ENCODE data around the gene PCDHA7.
A peak's percentile ranks its signal among the peaks of the same experiment; 100 is the strongest.

Gene PCDHA7

GRCh38 chr5:140881889-140882590 is 48.0 kb downstream of the PCDHA7 start, which contains the start of gene PCDHA13:
Gene PCDHA13, plus strand, starts transcription at chr5:140882124. Its CDS starts 145 bp downstream, at chr5:140882269.
- H3K4me3 ChIP-seq (ENCODE audit: low read length): no peak within 1 kb of the TSS
- no peaks in the 10 kb centered on the region for H3K36me3 ChIP-seq (ENCODE audit: control insufficient read depth, insufficient read depth, low read length)
- WGBS (ENCODE audit: extremely low coverage, insufficient coverage, low lambda C conversion rate): no CpG with 5 or more reads among the region's 35 CpGs
- no peak within 1 kb of the TSS for H3K56ac ChIP-seq (ENCODE audit: low read length)
- no peak within 1 kb of the TSS for H3K9ac ChIP-seq (ENCODE audit: low read length)
- H3K79me2 ChIP-seq (ENCODE audit: control insufficient read depth, insufficient read depth, low read length): no peaks in the 10 kb centered on the region
- no peak within 1 kb of the TSS for H2BK15ac ChIP-seq (replicated peaks; ENCODE audit: low read depth)
- no peak within 1 kb of the TSS for H3K4me2 ChIP-seq (ENCODE audit: low read length)
- no peak within 1 kb of the TSS for H3K27ac ChIP-seq (ENCODE audit: low read depth, low read length)
- no peaks in the 10 kb centered on the region for H3K79me1 ChIP-seq (ENCODE audit: low read length)
- H3K23ac ChIP-seq (ENCODE audit: low read length): no peak within 1 kb of the TSS
- no peak within 1 kb of the TSS for H3K18ac ChIP-seq (ENCODE audit: low read length)
- no peak within 1 kb of the TSS for H3K4ac ChIP-seq (ENCODE audit: low read depth, low read length)
- no peaks in the 10 kb centered on the region for H3K27me3 ChIP-seq (ENCODE audit: insufficient read depth, low read length, poor library complexity)
- no peak for DNase-seq
- H3K4me1 ChIP-seq (ENCODE audit: control insufficient read depth, low read depth, low read length): no peaks in the 10 kb centered on the region
- no peak within 1 kb of the TSS for H4K8ac ChIP-seq (ENCODE audit: low read depth, low read length)
- H4K5ac ChIP-seq (ENCODE audit: low read length): no peak within 1 kb of the TSS
- H2BK5ac ChIP-seq (ENCODE audit: low read length): no peak within 1 kb of the TSS
- H2BK120ac ChIP-seq (ENCODE audit: low read depth, low read length): no peak within 1 kb of the TSS
- no peak within 1 kb of the TSS for H2AK5ac ChIP-seq (ENCODE audit: low read length)

GRCh38 chr5:140882591-140882899 is 48.5 kb downstream of the PCDHA7 start:
- no CpG with 5 or more reads among the region's 12 CpGs for WGBS (ENCODE audit: extremely low coverage, insufficient coverage, low lambda C conversion rate)
- no peaks in the 10 kb centered on the region for H3K27me3 ChIP-seq (ENCODE audit: insufficient read depth, low read length, poor library complexity)
- no peak overlapping the region for H3K18ac ChIP-seq (ENCODE audit: low read length)
- H4K5ac ChIP-seq (ENCODE audit: low read length): no peak overlapping the region
- H2AK5ac ChIP-seq (ENCODE audit: low read length): no peak overlapping the region
- H3K4me3 ChIP-seq (ENCODE audit: low read length): no peak overlapping the region
- H3K79me2 ChIP-seq (ENCODE audit: control insufficient read depth, insufficient read depth, low read length): no peaks in the 10 kb centered on the region
- H4K8ac ChIP-seq (ENCODE audit: low read depth, low read length): no peak overlapping the region
- no peaks in the 10 kb centered on the region for H3K79me1 ChIP-seq (ENCODE audit: low read length)
- H3K36me3 ChIP-seq (ENCODE audit: control insufficient read depth, insufficient read depth, low read length): no peaks in the 10 kb centered on the region
- H3K4ac ChIP-seq (ENCODE audit: low read depth, low read length): no peak overlapping the region
- H2BK120ac ChIP-seq (ENCODE audit: low read depth, low read length): no peak overlapping the region
- H3K56ac ChIP-seq (ENCODE audit: low read length): no peak overlapping the region
- no peaks in the 10 kb centered on the region for H3K4me1 ChIP-seq (ENCODE audit: control insufficient read depth, low read depth, low read length)
- H3K4me2 ChIP-seq (ENCODE audit: low read length): no peak overlapping the region
- peak; percentile 77 for DNase-seq
- H3K23ac ChIP-seq (ENCODE audit: low read length): no peak overlapping the region
- no peak overlapping the region for H2BK5ac ChIP-seq (ENCODE audit: low read length)
- no peak overlapping the region for H3K27ac ChIP-seq (ENCODE audit: low read depth, low read length)
- no peak overlapping the region for H3K9ac ChIP-seq (ENCODE audit: low read length)
- no peak overlapping the region for H2BK15ac ChIP-seq (replicated peaks; ENCODE audit: low read depth)

GRCh38 chr5:140883373-140883772 is 49.3 kb downstream of the PCDHA7 start:
- H3K4me1 ChIP-seq (ENCODE audit: control insufficient read depth, low read depth, low read length): no peaks in the 10 kb centered on the region
- no peak overlapping the region for H4K8ac ChIP-seq (ENCODE audit: low read depth, low read length)
- no peak for DNase-seq
- H2BK15ac ChIP-seq (replicated peaks; ENCODE audit: low read depth): no peak overlapping the region
- no peak overlapping the region for H3K4me3 ChIP-seq (ENCODE audit: low read length)
- no peak overlapping the region for H2BK5ac ChIP-seq (ENCODE audit: low read length)
- H3K4me2 ChIP-seq (ENCODE audit: low read length): no peak overlapping the region
- no peaks in the 10 kb centered on the region for H3K27me3 ChIP-seq (ENCODE audit: insufficient read depth, low read length, poor library complexity)
- no peak overlapping the region for H3K56ac ChIP-seq (ENCODE audit: low read length)
- no peak overlapping the region for H2AK5ac ChIP-seq (ENCODE audit: low read length)
- H3K4ac ChIP-seq (ENCODE audit: low read depth, low read length): no peak overlapping the region
- no peak overlapping the region for H3K18ac ChIP-seq (ENCODE audit: low read length)
- no peak overlapping the region for H4K5ac ChIP-seq (ENCODE audit: low read length)
- H3K79me2 ChIP-seq (ENCODE audit: control insufficient read depth, insufficient read depth, low read length): no peaks in the 10 kb centered on the region
- H3K79me1 ChIP-seq (ENCODE audit: low read length): no peaks in the 10 kb centered on the region
- no peak overlapping the region for H2BK120ac ChIP-seq (ENCODE audit: low read depth, low read length)
- WGBS (ENCODE audit: extremely low coverage, insufficient coverage, low lambda C conversion rate): no CpG with 5 or more reads among the region's 41 CpGs
- H3K36me3 ChIP-seq (ENCODE audit: control insufficient read depth, insufficient read depth, low read length): no peaks in the 10 kb centered on the region
- no peak overlapping the region for H3K9ac ChIP-seq (ENCODE audit: low read length)
- H3K27ac ChIP-seq (ENCODE audit: low read depth, low read length): no peak overlapping the region
- H3K23ac ChIP-seq (ENCODE audit: low read length): no peak overlapping the region

- no peak overlapping the region for H3K23ac ChIP-seq (ENCODE audit: low read length)
- no peak overlapping the region for H2BK120ac ChIP-seq (ENCODE audit: low read depth, low read length)
- no peaks in the 10 kb centered on the region for H3K4me1 ChIP-seq (ENCODE audit: control insufficient read depth, low read depth, low read length)
- no peaks in the 10 kb centered on the region for H3K27me3 ChIP-seq (ENCODE audit: insufficient read depth, low read length, poor library complexity)
- H3K79me2 ChIP-seq (ENCODE audit: control insufficient read depth, insufficient read depth, low read length): no peaks in the 10 kb centered on the region
- no peak overlapping the region for H4K5ac ChIP-seq (ENCODE audit: low read length)
- no peaks in the 10 kb centered on the region for H3K36me3 ChIP-seq (ENCODE audit: control insufficient read depth, insufficient read depth, low read length)
- H4K8ac ChIP-seq (ENCODE audit: low read depth, low read length): no peak overlapping the region
- H2BK15ac ChIP-seq (replicated peaks; ENCODE audit: low read depth): no peak overlapping the region
- H3K56ac ChIP-seq (ENCODE audit: low read length): no peak overlapping the region
- H3K4me2 ChIP-seq (ENCODE audit: low read length): no peak overlapping the region
- H2AK5ac ChIP-seq (ENCODE audit: low read length): no peak overlapping the region
- no CpG with 5 or more reads among the region's 79 CpGs for WGBS (ENCODE audit: extremely low coverage, insufficient coverage, low lambda C conversion rate)
- no peak overlapping the region for H3K27ac ChIP-seq (ENCODE audit: low read depth, low read length)
- H3K4me3 ChIP-seq (ENCODE audit: low read length): no peak overlapping the region
- DNase-seq: no peak
- no peak overlapping the region for H3K4ac ChIP-seq (ENCODE audit: low read depth, low read length)
- H3K9ac ChIP-seq (ENCODE audit: low read length): no peak overlapping the region
- H3K79me1 ChIP-seq (ENCODE audit: low read length): no peaks in the 10 kb centered on the region
- no peak overlapping the region for H3K18ac ChIP-seq (ENCODE audit: low read length)
- no peak overlapping the region for H2BK5ac ChIP-seq (ENCODE audit: low read length)
These were observed 50.0 kb downstream of the PCDHA7 start for GRCh38 chr5:140883927-140884697.
